Vagina (tissue), 2 donors: ENCODE measurements around the gene GNL2. TPM values are rescaled to one million over a fixed set of nuclear protein-coding genes. Genes with fewer than 3 reads are reported as not detected.
"Not testable (repeated sequence)": the region's sequence is repeated elsewhere in the genome, so short reads cannot be mapped to it uniquely, and the experiment has no call there.

Experiments
- DNase-seq, 2 donors: peaks; one replicate each; pipeline ENCODE4 v3.0.0-alpha.2; 2017; ENCODE audit errors: extremely low spot score in 2 of 2
- H3K27ac ChIP-seq: fragments of 200-600 bp; sonication (generic); one replicate; pipeline ENCODE4 v1.5.1; 2019
- H3K27me3 ChIP-seq: fragments of 200-600 bp; sonication (generic); one replicate; pipeline ENCODE4 v1.5.1; 2019
- H3K36me3 ChIP-seq, 2 donors: fragments of 200-600 bp; sonication (generic); one replicate each; pipeline ENCODE4 v1.5.1; 2017 to 2019
- H3K4me1 ChIP-seq: fragments of 200-600 bp; sonication (generic); one replicate; pipeline ENCODE4 v1.5.1; 2019
- H3K4me3 ChIP-seq, 2 donors: fragments of 200-600 bp; sonication (generic); 1 replicate in 1 of 2; 2 replicates in 1 of 2; pipeline ENCODE4 v1.5.1; 2016 to 2019
- H3K9me3 ChIP-seq: fragments of 200-600 bp; sonication (generic); one replicate; pipeline ENCODE4 v1.5.1; 2019
- CTCF ChIP-seq, 3 experiments: fragments of 450-650 bp in 2 of 3; fragments of 200-600 bp in 1 of 3; sonication (generic) in 1 of 3; IDR thresholded peaks; one replicate each; pipeline ENCODE4 v1.5.1; 2017 to 2019; ENCODE audit warnings: antibody characterized with exemption in 3 of 3, mild to moderate bottlenecking in 2 of 3, moderate library complexity in 2 of 3
- POLR2A ChIP-seq, 2 donors: fragments of 450-650 bp; IDR thresholded peaks; one replicate each; pipeline ENCODE4 v1.6.1; 2017; ENCODE audit warnings: antibody characterized with exemption in 2 of 2, mild to moderate bottlenecking in 2 of 2, moderate library complexity in 2 of 2
- POLR2AphosphoS5 ChIP-seq, 2 donors: sonication (generic); formaldehyde crosslinking; IDR thresholded peaks; one replicate each; pipeline ENCODE4 v1.9.0; 2017; ENCODE audit warnings: antibody characterized with exemption in 2 of 2, mild to moderate bottlenecking in 2 of 2, low read depth in 1 of 2; ENCODE audit not compliant: insufficient read depth in 1 of 2
- intact Hi-C: fragments of 100-400 bp; cut with DNase I; formaldehyde crosslinking; loops from one replicate; pipeline ENCODE4 v1.15.1; 2023
- total RNA-seq: library from RNA; depleted of rRNA; stranded (reverse); fragments of >200 nt; gene quantifications from one replicate; pipeline ENCODE4 v1.2.3, GENCODE V29; 2016

The GNL2 gene
- total RNA-seq, 1 donor from 2014 or later = 62.1 TPM

GRCh38 chr1:37560401-37561132 lies 35.2 kb downstream of the GNL2 start:
- no peak for DNase-seq
- Histone ChIP-seq H3K4me1 (peaks cover 16% of the 10 kb centered on the region), H3K9me3 (no peaks in the 10 kb centered on the region), H3K36me3 (peaks cover 0 to 14% of the 10 kb centered on the region in 2 donors), H3K4me3 (no peak overlapping the region), H3K27me3 (no peaks in the 10 kb centered on the region), H3K27ac (no peak overlapping the region)
- intact Hi-C loops = no loop called here
- TF ChIP-seq POLR2AphosphoS5 (IDR thresholded peaks at IDR 0.05; ENCODE audit: insufficient read depth in 1 of 2, low read depth in 1 of 2) (no peak), POLR2A (IDR thresholded peaks at IDR 0.05) (no peak), CTCF (IDR thresholded peaks at IDR 0.05) (no peak)

GRCh38 chr1:37559957-37560379 lies 35.8 kb downstream of the GNL2 start:
- H3K27ac ChIP-seq, DNase-seq, H3K27me3 ChIP-seq, H3K4me3 ChIP-seq, H3K36me3 ChIP-seq, intact Hi-C loops, H3K9me3 ChIP-seq: not testable (repeated sequence)
- H3K4me1 ChIP-seq = peaks cover 16% of the 10 kb centered on the region

- no peak overlapping the region for H3K4me3 ChIP-seq
- peaks cover 16% of the 10 kb centered on the region for H3K4me1 ChIP-seq
- no peaks in the 10 kb centered on the region for H3K9me3 ChIP-seq
- no peaks in the 10 kb centered on the region for H3K36me3 ChIP-seq
- intact Hi-C loops = no loop called here
- H3K27me3 ChIP-seq = no peaks in the 10 kb centered on the region
- TF ChIP-seq POLR2AphosphoS5 (IDR thresholded peaks at IDR 0.05; ENCODE audit: insufficient read depth in 1 of 2, low read depth in 1 of 2) (no peak), POLR2A (IDR thresholded peaks at IDR 0.05) (no peak), CTCF (IDR thresholded peaks at IDR 0.05) (no peak)
- no peak overlapping the region for H3K27ac ChIP-seq
- no peak for DNase-seq
Observed at GRCh38 chr1:37559080-37559479, 36.7 kb downstream of the GNL2 start.

- no peaks in the 10 kb centered on the region for H3K9me3 ChIP-seq
- H3K27ac ChIP-seq = no peak overlapping the region
- intact Hi-C loops = no loop called here
- TF ChIP-seq POLR2A (IDR thresholded peaks at IDR 0.05) (no peak), CTCF (IDR thresholded peaks at IDR 0.05) (no peak), POLR2AphosphoS5 (IDR thresholded peaks at IDR 0.05; ENCODE audit: insufficient read depth in 1 of 2, low read depth in 1 of 2) (no peak)
- H3K4me1 ChIP-seq = peaks cover 18% of the 10 kb centered on the region
- no peaks in the 10 kb centered on the region for H3K27me3 ChIP-seq
- DNase-seq = no peak
- no peaks in the 10 kb centered on the region for H3K36me3 ChIP-seq
- H3K4me3 ChIP-seq = no peak overlapping the region
Observed at GRCh38 chr1:37558411-37558810, 37.3 kb downstream of the GNL2 start.

- Histone ChIP-seq H3K27me3 (no peaks in the 10 kb centered on the region), H3K4me1 (peaks cover 28% of the 10 kb centered on the region), H3K36me3 (peaks cover 0 to 3% of the 10 kb centered on the region in 2 donors), H3K9me3 (no peaks in the 10 kb centered on the region), H3K27ac (no peak overlapping the region), H3K4me3 (peak overlapping the region; percentile 24 to 33)
- DNase-seq = no peak
- intact Hi-C loops = no loop called here
- TF ChIP-seq POLR2A (IDR thresholded peaks at IDR 0.05) = no peak
- TF ChIP-seq CTCF (IDR thresholded peaks at IDR 0.05) = no peak
- TF ChIP-seq POLR2AphosphoS5 (IDR thresholded peaks at IDR 0.05; ENCODE audit: insufficient read depth in 1 of 2, low read depth in 1 of 2) = no peak
Observed at GRCh38 chr1:37557402-37557801, 38.3 kb downstream of the GNL2 start.
